SHP77 (cell line): ENCODE data around the gene STRIP2.
"Not testable (repeated sequence)": the region's sequence is repeated elsewhere in the genome, so short reads cannot be mapped to it uniquely, and the experiment has no call there.

Experiments
- DNase-seq, 2 experiments: peaks; one replicate each; lab custom pipeline; 2025; lab: John Stamatoyannopoulos, UW

STRIP2 gene

GRCh38 chr7:129494041-129494440, 59.8 kb downstream of the STRIP2 start:
- DNase-seq, result no peak

- DNase-seq, result no peak
These were observed 61.8 kb downstream of the STRIP2 start for GRCh38 chr7:129495987-129496386.

GRCh38 chr7:129496653-129497052, 62.4 kb downstream of the STRIP2 start:
- DNase-seq, result no peak

GRCh38 chr7:129497156-129497555, 62.9 kb downstream of the STRIP2 start:
- DNase-seq, result no peak

- no peak for DNase-seq
These were observed 63.8 kb downstream of the STRIP2 start for GRCh38 chr7:129498021-129498420.

GRCh38 chr7:129499999-129500398, 65.8 kb downstream of the STRIP2 start:
- DNase-seq, result no peak

- peak; percentile 6 to 60 for DNase-seq
These were observed 67.8 kb downstream of the STRIP2 start, which contains the start of gene SMKR1 for GRCh38 chr7:129501760-129502707. Gene SMKR1 (plus strand): TSS chr7:129502531. CDS start chr7:129502825, 294 bp downstream.

GRCh38 chr7:129502708-129503685, 68.8 kb downstream of the STRIP2 start:
- no peak for DNase-seq

GRCh38 chr7:129503725-129504124, 69.5 kb downstream of the STRIP2 start:
- DNase-seq, result no peak

GRCh38 chr7:129512192-129512591, 78.0 kb downstream of the STRIP2 start:
- no peak for DNase-seq

GRCh38 chr7:129513546-129513945, 79.3 kb downstream of the STRIP2 start:
- no peak for DNase-seq

GRCh38 chr7:129514683-129515082, 80.5 kb downstream of the STRIP2 start:
- DNase-seq, result no peak

- DNase-seq, result no peak
These were observed 81.1 kb downstream of the STRIP2 start for GRCh38 chr7:129515381-129515780.

GRCh38 chr7:129517931-129518330, 83.7 kb downstream of the STRIP2 start:
- no peak for DNase-seq

- no peak for DNase-seq
These were observed 85.2 kb downstream of the STRIP2 start for GRCh38 chr7:129519464-129519863.

GRCh38 chr7:129522088-129522970, 88.1 kb downstream of the STRIP2 start:
- DNase-seq, result no peak

- no peak for DNase-seq
These were observed 88.7 kb downstream of the STRIP2 start for GRCh38 chr7:129522971-129523340.

GRCh38 chr7:129523924-129524323, 89.7 kb downstream of the STRIP2 start:
- DNase-seq, result no peak

- not testable (repeated sequence) for DNase-seq
These were observed 90.2 kb downstream of the STRIP2 start for GRCh38 chr7:129524405-129524804.

- DNase-seq, result no peak
These were observed 91.1 kb downstream of the STRIP2 start for GRCh38 chr7:129525225-129525862.

GRCh38 chr7:129529643-129530042, 95.4 kb downstream of the STRIP2 start:
- no peak for DNase-seq
